ENCODE measurements around the gene NLK.
A peak's percentile ranks its signal among the peaks of the same experiment; 100 is the strongest.

NLK gene

GRCh38 chr17:28038802-28039201, 3.7 kb upstream of the NLK start:
- DNase-seq: no peak
- H3K4me1 ChIP-seq: no peaks in the 10 kb centered on the region
- no peak overlapping the region for H3K4me3 ChIP-seq (ENCODE audit: low read depth, low read length)
- no peaks in the 10 kb centered on the region for H3K27me3 ChIP-seq
- TF ChIP-seq CTCF (IDR thresholded peaks at IDR 0.05; ENCODE audit: low read depth, low read length): no peak
- H3K9me3 ChIP-seq: no peaks in the 10 kb centered on the region
- H3K36me3 ChIP-seq: no peaks in the 10 kb centered on the region

GRCh38 chr17:28039251-28039650, 3.2 kb upstream of the NLK start:
- TF ChIP-seq CTCF (IDR thresholded peaks at IDR 0.05; ENCODE audit: low read depth, low read length): no peak
- H3K4me3 ChIP-seq (ENCODE audit: low read depth, low read length): no peak overlapping the region
- H3K27me3 ChIP-seq: no peaks in the 10 kb centered on the region
- H3K4me1 ChIP-seq: no peaks in the 10 kb centered on the region
- H3K36me3 ChIP-seq: no peaks in the 10 kb centered on the region
- H3K9me3 ChIP-seq: no peaks in the 10 kb centered on the region
- no peak for DNase-seq

GRCh38 chr17:28040406-28040805, 2.1 kb upstream of the NLK start:
- no peak for DNase-seq
- Histone ChIP-seq H3K4me3 (ENCODE audit: low read depth, low read length) (peak overlapping the region; percentile 56), H3K9me3 (no peaks in the 10 kb centered on the region), H3K36me3 (no peaks in the 10 kb centered on the region), H3K27me3 (no peaks in the 10 kb centered on the region), H3K4me1 (no peaks in the 10 kb centered on the region)
- TF ChIP-seq CTCF (IDR thresholded peaks at IDR 0.05; ENCODE audit: low read depth, low read length): no peak

GRCh38 chr17:28041068-28041843, 1.2 kb upstream of the NLK start:
- Histone ChIP-seq H3K9me3 (no peaks in the 10 kb centered on the region), H3K4me3 (ENCODE audit: low read depth, low read length) (peak overlapping the region; percentile 68), H3K27me3 (no peaks in the 10 kb centered on the region), H3K36me3 (no peaks in the 10 kb centered on the region), H3K4me1 (no peaks in the 10 kb centered on the region)
- no peak for TF ChIP-seq CTCF (IDR thresholded peaks at IDR 0.05; ENCODE audit: low read depth, low read length)
- peak; percentile 97 for DNase-seq

GRCh38 chr17:28041844-28042656, 427 bp upstream of the NLK start:
- Histone ChIP-seq H3K4me1 (no peaks in the 10 kb centered on the region), H3K9me3 (no peaks in the 10 kb centered on the region), H3K27me3 (no peaks in the 10 kb centered on the region), H3K36me3 (no peaks in the 10 kb centered on the region), H3K4me3 (ENCODE audit: low read depth, low read length) (peak overlapping the region; percentile 68)
- DNase-seq: no peak
- no peak for TF ChIP-seq CTCF (IDR thresholded peaks at IDR 0.05; ENCODE audit: low read depth, low read length)

All from BE2C (cell line).